ENCODE data around the gene CREBL2. TPM values are rescaled to one million over a fixed set of nuclear protein-coding genes. Genes with fewer than 3 reads are reported as not detected.

The CREBL2 gene
- total and polyA plus RNA-seq, 4 donors: 18.3 to 50.5 (median 27.6) TPM

GRCh38 chr12:12604740-12605139 lies 6.9 kb upstream of the CREBL2 start:
- Histone ChIP-seq H3K27ac (ENCODE audit: low read depth in 1 of 2, low read length in 1 of 2) (no peak overlapping the region), H3K4me3 (no peak overlapping the region), H3K27me3 (ENCODE audit: control insufficient read depth in 3 of 3, insufficient read depth in 3 of 3, low read length in 2 of 3) (no peaks in the 10 kb centered on the region), H3K4me1 (ENCODE audit: control insufficient read depth in 5 of 5, insufficient read depth in 5 of 5, low read length in 5 of 5) (no peaks in the 10 kb centered on the region), H3K9me3 (ENCODE audit: control insufficient read depth in 4 of 4, insufficient read depth in 3 of 4, low read length in 3 of 4) (no peaks in the 10 kb centered on the region), H3K36me3 (ENCODE audit: control insufficient read depth in 4 of 4, insufficient read depth in 4 of 4, low read length in 4 of 4) (no peaks in the 10 kb centered on the region), H3K9ac (ENCODE audit: insufficient read depth in 1 of 2, low read length in 2 of 2) (no peak overlapping the region)
- no peak for TF ChIP-seq CTCF (IDR thresholded peaks at IDR 0.05; ENCODE audit: control extremely low read depth, extremely low read depth)
- 85% methylated on average over 5 of the region's 5 CpGs for WGBS, 2 donors
- DNase-seq (no peak), ATAC-seq (ENCODE audit: insufficient read depth, low FRiP score) (no peak)

GRCh38 chr12:12606781-12607589 lies 4.7 kb upstream of the CREBL2 start:
- no peak overlapping the region for H3K9ac ChIP-seq (ENCODE audit: insufficient read depth in 1 of 2, low read length in 2 of 2)
- no peak for TF ChIP-seq CTCF (IDR thresholded peaks at IDR 0.05; ENCODE audit: control extremely low read depth, extremely low read depth)
- H3K27me3 ChIP-seq (ENCODE audit: control insufficient read depth in 3 of 3, insufficient read depth in 3 of 3, low read length in 2 of 3): no peaks in the 10 kb centered on the region
- H3K27ac ChIP-seq (ENCODE audit: low read depth in 1 of 2, low read length in 1 of 2): no peak overlapping the region
- DNase-seq (peak in 1 of 3 donors; percentile 8), ATAC-seq (ENCODE audit: insufficient read depth, low FRiP score) (no peak)
- H3K36me3 ChIP-seq (ENCODE audit: control insufficient read depth in 4 of 4, insufficient read depth in 4 of 4, low read length in 4 of 4): no peaks in the 10 kb centered on the region
- 62 to 77% methylated on average over 7 of the region's 7 CpGs for WGBS, 2 donors
- no peaks in the 10 kb centered on the region for H3K9me3 ChIP-seq (ENCODE audit: control insufficient read depth in 4 of 4, insufficient read depth in 3 of 4, low read length in 3 of 4)
- no peak overlapping the region for H3K4me3 ChIP-seq
- peaks cover 0 to 3% (median 0%) of the 10 kb centered on the region in 5 donors for H3K4me1 ChIP-seq (ENCODE audit: control insufficient read depth in 5 of 5, insufficient read depth in 5 of 5, low read length in 5 of 5)

GRCh38 chr12:12608557-12608957 lies 3.1 kb upstream of the CREBL2 start:
- DNase-seq (peak in 1 of 3 donors; percentile 16), ATAC-seq (ENCODE audit: insufficient read depth, low FRiP score) (no peak)
- no peak for TF ChIP-seq CTCF (IDR thresholded peaks at IDR 0.05; ENCODE audit: control extremely low read depth, extremely low read depth)
- WGBS, 2 donors: 90 to 100% methylated on average over 1 of the region's 1 CpG
- H3K4me3 ChIP-seq: no peak overlapping the region
- H3K36me3 ChIP-seq (ENCODE audit: control insufficient read depth in 4 of 4, insufficient read depth in 4 of 4, low read length in 4 of 4): no peaks in the 10 kb centered on the region
- no peaks in the 10 kb centered on the region for H3K27me3 ChIP-seq (ENCODE audit: control insufficient read depth in 3 of 3, insufficient read depth in 3 of 3, low read length in 2 of 3)
- H3K27ac ChIP-seq (ENCODE audit: low read depth in 1 of 2, low read length in 1 of 2): no peak overlapping the region
- H3K4me1 ChIP-seq (ENCODE audit: control insufficient read depth in 5 of 5, insufficient read depth in 5 of 5, low read length in 5 of 5): peaks cover 0 to 12% (median 2%) of the 10 kb centered on the region in 5 donors
- H3K9me3 ChIP-seq (ENCODE audit: control insufficient read depth in 4 of 4, insufficient read depth in 3 of 4, low read length in 3 of 4): no peaks in the 10 kb centered on the region
- no peak overlapping the region for H3K9ac ChIP-seq (ENCODE audit: insufficient read depth in 1 of 2, low read length in 2 of 2)
